Calu3 (cell line): ENCODE measurements around the gene DIP2A. TPM values are rescaled to one million over a fixed set of nuclear protein-coding genes. Genes with fewer than 3 reads are reported as not detected.

Experiments
- BruUV-seq: library from RNA; stranded (reverse); fragments of 400-500 nt; replicated peaks from 2 replicates; lab custom pipeline; 2021; lab: Mats Ljungman, UMichigan
- CTCF ChIA-PET: fragments of 300-600 bp; sonication (Branson Sonifier 250); formaldehyde crosslinking; loops from one replicate; lab custom pipeline; 2022; ENCODE audit warnings: antibody characterized with exemption; lab: Charles Lee
- DNase-seq: peaks from one replicate; pipeline ENCODE4 v3.0.0; 2022
- H3K27ac Mint-ChIP-seq: one replicate; pipeline ENCODE4 v1.8.0; 2022; ENCODE audit warnings: mixed read lengths; ENCODE audit not compliant: unreplicated experiment
- H3K27me3 Mint-ChIP-seq: one replicate; pipeline ENCODE4 v1.8.0; 2022; ENCODE audit warnings: mixed read lengths; ENCODE audit not compliant: unreplicated experiment
- H3K36me3 Mint-ChIP-seq: one replicate; pipeline ENCODE4 v1.8.0; 2022; ENCODE audit warnings: mild to moderate bottlenecking, moderate library complexity, mixed read lengths; ENCODE audit not compliant: insufficient read depth, unreplicated experiment
- H3K4me1 Mint-ChIP-seq: one replicate; pipeline ENCODE4 v1.8.0; 2022; ENCODE audit warnings: mild to moderate bottlenecking, low read depth, mixed read lengths; ENCODE audit not compliant: unreplicated experiment
- H3K4me3 Mint-ChIP-seq: one replicate; pipeline ENCODE4 v1.8.0; 2022; ENCODE audit warnings: mild to moderate bottlenecking, low read depth, moderate library complexity, mixed read lengths; ENCODE audit not compliant: unreplicated experiment
- H3K9me3 Mint-ChIP-seq: one replicate; pipeline ENCODE4 v1.8.0; 2022; ENCODE audit warnings: low read depth, mixed read lengths; ENCODE audit not compliant: unreplicated experiment
- CTCF ChIP-seq: fragments of 200-600 bp; IDR thresholded peaks from one replicate; pipeline ENCODE4 v1.8.0; 2022; ENCODE audit warnings: antibody characterized with exemption; ENCODE audit not compliant: unreplicated experiment
- intact Hi-C: fragments of 100-400 bp; cut with micrococcal nuclease; formaldehyde crosslinking; loops from one replicate; pipeline ENCODE4 v1.10.0; 2022; ENCODE audit not compliant: unreplicated experiment
- total RNA-seq: library from RNA; stranded (reverse); gene quantifications from 2 replicates; pipeline ENCODE4 v1.2.3, GENCODE V29; 2022

The DIP2A gene
- total RNA-seq, 1 experiment from 2014 or later, result 29.3 TPM

GRCh38 chr21:46452710-46453109, 6.0 kb upstream of the DIP2A start:
- no TSS peak for BruUV-seq
- Mint-ChIP-seq H3K9me3 (no peaks in the 10 kb centered on the region), H3K27me3 (no peaks in the 10 kb centered on the region), H3K4me3 (no peak overlapping the region), H3K27ac (no peak overlapping the region), H3K4me1 (peaks cover 19% of the 10 kb centered on the region), H3K36me3 (peaks cover 6% of the 10 kb centered on the region)
- no peak for TF ChIP-seq CTCF
- intact Hi-C loops, result no loop called here
- CTCF ChIA-PET, result no interaction called here
- no peak for DNase-seq

DNA sequence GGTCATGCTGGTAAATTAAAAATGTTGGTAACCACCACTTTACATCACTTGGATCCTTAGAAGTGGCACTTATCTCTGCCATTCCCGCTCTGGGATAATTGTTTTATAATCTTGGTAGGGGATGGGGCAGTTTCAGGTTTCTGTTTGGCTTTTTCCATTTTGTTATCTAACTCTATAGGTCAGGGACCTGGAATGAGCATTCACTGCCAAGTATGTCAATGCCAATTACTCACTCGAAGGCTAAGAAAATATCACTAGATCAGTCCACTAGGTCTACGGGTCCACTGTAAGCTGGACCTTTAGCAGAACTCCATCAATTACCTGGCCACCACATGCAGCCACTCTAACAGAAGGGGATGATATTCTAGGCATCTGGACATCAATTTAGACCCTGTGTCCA, 4.5 kb upstream of the DIP2A start:
- CTCF ChIA-PET, result no interaction called here
- peaks cover 20% of the 10 kb centered on the region for H3K36me3 Mint-ChIP-seq
- H3K9me3 Mint-ChIP-seq, result no peaks in the 10 kb centered on the region
- intact Hi-C loops, result no loop called here
- no peak for TF ChIP-seq CTCF
- no peak overlapping the region for H3K27ac Mint-ChIP-seq
- no peak for DNase-seq
- BruUV-seq, result no TSS peak
- H3K4me3 Mint-ChIP-seq, result no peak overlapping the region
- H3K4me1 Mint-ChIP-seq, result peaks cover 8% of the 10 kb centered on the region
- H3K27me3 Mint-ChIP-seq, result no peaks in the 10 kb centered on the region

DNA sequence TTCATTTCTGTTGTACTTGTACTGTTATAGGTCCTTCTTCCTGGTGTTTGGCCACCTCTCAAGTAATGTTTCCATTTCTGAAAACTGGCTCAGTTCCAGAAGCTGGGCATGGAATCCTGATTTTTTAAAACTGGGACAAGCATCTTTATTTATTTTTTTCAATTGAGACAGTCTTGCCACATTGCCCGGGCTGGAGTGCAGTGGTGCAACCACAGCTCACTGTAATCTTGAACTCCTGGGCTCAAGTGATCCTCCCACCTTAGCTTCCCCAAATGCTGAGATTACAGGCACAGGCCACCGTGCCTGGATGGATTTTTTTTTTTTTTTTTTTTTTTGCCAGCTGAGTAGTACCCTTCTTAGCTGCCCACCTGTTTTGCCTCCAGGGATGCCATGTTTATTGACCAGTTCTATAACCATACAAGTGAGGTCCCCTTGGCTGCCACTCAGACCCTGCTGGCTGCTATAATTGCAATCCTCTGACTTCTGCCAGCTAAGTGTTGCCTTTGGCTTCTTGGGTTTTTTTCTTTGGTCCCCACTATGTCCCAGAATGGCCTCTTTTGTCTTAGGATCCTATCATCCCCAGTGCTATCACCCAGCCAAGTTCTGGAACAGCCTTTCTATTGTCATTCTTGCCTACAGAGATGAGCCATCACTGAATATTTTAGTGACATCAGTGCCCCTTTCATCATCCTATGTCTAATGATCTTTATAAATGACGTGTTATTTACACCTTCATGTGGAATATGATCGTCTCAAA, 3.9 kb upstream of the DIP2A start:
- CTCF ChIA-PET, result no interaction called here
- H3K27ac Mint-ChIP-seq, result no peak overlapping the region
- H3K9me3 Mint-ChIP-seq, result no peaks in the 10 kb centered on the region
- no peak for TF ChIP-seq CTCF
- no peaks in the 10 kb centered on the region for H3K27me3 Mint-ChIP-seq
- no TSS peak for BruUV-seq
- DNase-seq, result no peak
- intact Hi-C loops, result no loop called here
- H3K36me3 Mint-ChIP-seq, result peaks cover 27% of the 10 kb centered on the region
- no peak overlapping the region for H3K4me3 Mint-ChIP-seq
- peaks cover 8% of the 10 kb centered on the region for H3K4me1 Mint-ChIP-seq

DNA sequence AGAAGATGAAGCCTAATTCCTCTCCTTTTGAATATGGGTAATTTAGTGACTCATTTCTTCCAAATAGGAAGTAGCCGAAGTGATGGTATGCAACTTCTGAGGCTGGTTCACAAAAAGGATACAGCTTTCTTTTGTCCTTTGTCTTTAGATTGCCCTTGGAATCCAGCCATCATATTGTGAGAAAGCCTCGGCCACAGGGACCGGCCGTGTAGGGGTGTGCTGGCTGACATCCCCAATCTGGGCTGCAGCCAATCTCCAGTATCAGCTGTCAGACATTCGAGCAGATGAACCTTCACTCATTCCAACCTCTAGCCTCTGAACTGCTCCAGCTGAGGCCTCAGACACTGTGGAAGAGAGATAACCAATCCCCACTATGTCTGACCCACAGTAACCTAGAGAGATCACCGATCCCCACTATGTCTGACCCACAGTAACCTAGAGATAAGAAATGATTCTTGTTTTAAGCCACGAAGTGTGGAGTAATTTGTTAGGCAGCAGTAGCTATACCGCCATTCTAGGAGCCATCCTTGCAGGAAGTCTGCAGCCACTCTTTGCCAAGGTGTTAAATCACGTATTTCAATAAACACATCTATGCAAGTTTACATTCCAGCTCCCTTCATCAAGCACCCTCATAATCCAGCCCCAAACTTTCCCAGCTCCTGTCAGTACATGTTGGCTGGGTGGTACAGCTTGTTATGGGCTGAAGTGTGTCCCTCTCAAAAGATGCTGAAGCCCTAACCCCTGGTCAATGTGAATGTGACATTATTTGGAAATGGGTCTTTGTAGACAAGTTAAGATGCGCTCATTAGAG, 2.9 kb upstream of the DIP2A start:
- peaks cover 8% of the 10 kb centered on the region for H3K4me1 Mint-ChIP-seq
- no peak for TF ChIP-seq CTCF

More for the DNA sequence above, 2.9 kb upstream of the DIP2A start:
- Mint-ChIP-seq H3K27ac (no peak overlapping the region), H3K36me3 (peaks cover 28% of the 10 kb centered on the region), H3K27me3 (no peaks in the 10 kb centered on the region), H3K4me3 (no peak overlapping the region), H3K9me3 (no peaks in the 10 kb centered on the region)
- CTCF ChIA-PET, result interaction anchor here (0.6 kb wide), 1 partner anchor 180 kb away, joined by 5 read pairs; the partner anchor contains the start of gene PRMT2
- intact Hi-C loops, result no loop called here
- BruUV-seq, result no TSS peak
- DNase-seq, result no peak
